SHP77 treated with DMSO at 0.1 percent for 48 hours (cell line): ENCODE data around the gene CAPN5.

Experiments
- DNase-seq: peaks from one replicate; lab custom pipeline; 2025; lab: John Stamatoyannopoulos, UW

CAPN5 gene

GRCh38 chr11:77151804-77152509, 85.2 kb downstream of the CAPN5 start:
- DNase-seq = no peak

- DNase-seq = no peak
These were observed 86.1 kb downstream of the CAPN5 start for GRCh38 chr11:77152846-77153245.

GRCh38 chr11:77153276-77154185, 86.8 kb downstream of the CAPN5 start:
- DNase-seq = no peak

GRCh38 chr11:77154381-77155081, 87.8 kb downstream of the CAPN5 start:
- DNase-seq = peak; percentile 55

GRCh38 chr11:77155082-77155475, 88.3 kb downstream of the CAPN5 start:
- no peak for DNase-seq

- DNase-seq = no peak
These were observed 88.9 kb downstream of the CAPN5 start for GRCh38 chr11:77155556-77156130.

GRCh38 chr11:77156396-77157195, 89.8 kb downstream of the CAPN5 start:
- DNase-seq = no peak

- DNase-seq = no peak
These were observed 91.4 kb downstream of the CAPN5 start for GRCh38 chr11:77158041-77158695.

- no peak for DNase-seq
These were observed 92.6 kb downstream of the CAPN5 start for GRCh38 chr11:77159219-77159936.

GRCh38 chr11:77159937-77160495, 93.2 kb downstream of the CAPN5 start:
- DNase-seq = no peak

- no peak for DNase-seq
These were observed 96.5 kb downstream of the CAPN5 start for GRCh38 chr11:77163271-77163670.

- DNase-seq = no peak
These were observed 98.3 kb downstream of the CAPN5 start for GRCh38 chr11:77165066-77165465.

GRCh38 chr11:77166021-77166420, 99.2 kb downstream of the CAPN5 start:
- no peak for DNase-seq

GRCh38 chr11:77167111-77167626, 100.4 kb downstream of the CAPN5 start:
- no peak for DNase-seq

- no peak for DNase-seq
These were observed 101.0 kb downstream of the CAPN5 start for GRCh38 chr11:77167791-77168190.

- no peak for DNase-seq
These were observed 103.3 kb downstream of the CAPN5 start for GRCh38 chr11:77170107-77170506.

GRCh38 chr11:77171254-77171653, 104.5 kb downstream of the CAPN5 start:
- DNase-seq = no peak

GRCh38 chr11:77171885-77172665, 105.3 kb downstream of the CAPN5 start:
- no peak for DNase-seq

- no peak for DNase-seq
These were observed 105.9 kb downstream of the CAPN5 start for GRCh38 chr11:77172666-77172982.
